SU-DHL-6 (cell line): ENCODE data around the gene DNAL1.
"Not testable (repeated sequence)": the region's sequence is repeated elsewhere in the genome, so short reads cannot be mapped to it uniquely, and the experiment has no call there.

Experiments
- H2AFZ ChIP-seq: fragments of 200-600 bp; sonication (generic); 2 replicates; pipeline ENCODE4 v1.6.1; 2014; ENCODE audit warnings: low read depth, mild to moderate bottlenecking, moderate library complexity, mixed read lengths, antibody characterized with exemption, low read length; ENCODE audit not compliant: severe bottlenecking
- H3F3A ChIP-seq: fragments of 200-600 bp; shearing (Covaris generic); 2 replicates; pipeline ENCODE4 v1.6.0; 2016; ENCODE audit warnings: antibody characterized with exemption, mild to moderate bottlenecking; ENCODE audit not compliant: insufficient read depth
- H3K27ac ChIP-seq: fragments of 200-600 bp; sonication (generic); 2 replicates; pipeline ENCODE4 v1.5.1; 2016; ENCODE audit warnings: low read depth, mild to moderate bottlenecking, low read length, moderate library complexity, mixed read lengths
- H3K27me3 ChIP-seq: fragments of 200-600 bp; sonication (generic), shearing (Covaris generic); 2 replicates; pipeline ENCODE4 v1.6.0; 2014; ENCODE audit warnings: mild to moderate bottlenecking, low read length
- H3K36me3 ChIP-seq: fragments of 200-600 bp; sonication (generic); 2 replicates; pipeline ENCODE4 v1.6.1; 2014; ENCODE audit warnings: mild to moderate bottlenecking, low read length, mixed read lengths
- H3K4me2 ChIP-seq: fragments of 300-600, 200-600 bp; shearing (Covaris generic), sonication (generic); 2 replicates; pipeline ENCODE4 v1.6.0; 2014; ENCODE audit warnings: low read length, low read depth, mild to moderate bottlenecking; ENCODE audit not compliant: poor library complexity, severe bottlenecking
- H3K4me3 ChIP-seq: fragments of 200-600 bp; sonication (generic); 2 replicates; pipeline ENCODE4 v1.5.1; 2014; ENCODE audit warnings: antibody characterized with exemption, low read length, mild to moderate bottlenecking, mixed read lengths; ENCODE audit not compliant: insufficient read depth, poor library complexity, severe bottlenecking
- H3K79me2 ChIP-seq: fragments of 200-600 bp; sonication (generic); 2 replicates; pipeline ENCODE4 v1.6.1; 2014; ENCODE audit warnings: mild to moderate bottlenecking, low read length, moderate library complexity; ENCODE audit not compliant: insufficient read depth
- H3K9ac ChIP-seq: fragments of 200-600 bp; sonication (generic); 2 replicates; pipeline ENCODE4 v1.7.0; 2014; ENCODE audit warnings: mild to moderate bottlenecking, low read length
- H3K9me2 ChIP-seq: fragments of 200-600 bp; sonication (generic); replicated peaks from 2 replicates; pipeline ENCODE4 v1.6.1; 2014; ENCODE audit warnings: low read length; ENCODE audit not compliant: insufficient read depth
- H3K9me3 ChIP-seq: fragments of 200-600 bp; sonication (generic); 2 replicates; pipeline ENCODE4 v1.6.1; 2014; ENCODE audit warnings: low read length, mixed read lengths; ENCODE audit not compliant: insufficient read depth
- H4K20me1 ChIP-seq: fragments of 200-600 bp; sonication (generic); 2 replicates; pipeline ENCODE4 v1.6.1; 2014; ENCODE audit warnings: low read depth, mild to moderate bottlenecking, antibody characterized with exemption, low read length, moderate library complexity, mixed read lengths
- CTCF ChIP-seq: fragments of 200-600 bp; sonication (generic); IDR thresholded peaks from one replicate; pipeline ENCODE4 v1.5.1; 2017; ENCODE audit warnings: antibody characterized with exemption, mild to moderate bottlenecking, low read length, moderate library complexity; ENCODE audit not compliant: insufficient read depth, poor library complexity, severe bottlenecking
- EZH2phosphoT487 ChIP-seq: fragments of 200-600 bp; sonication (generic), shearing (Covaris generic); conservative IDR thresholded peaks from 2 replicates; pipeline ENCODE4 v1.6.1; 2018; ENCODE audit warnings: mild to moderate bottlenecking, antibody characterized with exemption, low read length, moderate library complexity, mixed read lengths

DNAL1 gene

GRCh38 chr14:73696466-73697400, 51.9 kb downstream of the DNAL1 start:
- no peaks in the 10 kb centered on the region for H4K20me1 ChIP-seq
- no peaks in the 10 kb centered on the region for H3K36me3 ChIP-seq
- H3K27me3 ChIP-seq, result no peaks in the 10 kb centered on the region
- no peaks in the 10 kb centered on the region for H3F3A ChIP-seq
- no peaks in the 10 kb centered on the region for H3K9me3 ChIP-seq
- no peak overlapping the region for H3K4me3 ChIP-seq
- H3K27ac ChIP-seq, result no peak overlapping the region
- H3K79me2 ChIP-seq, result no peaks in the 10 kb centered on the region
- TF ChIP-seq CTCF, result no peak
- no peak for TF ChIP-seq EZH2phosphoT487
- H3K4me2 ChIP-seq, result no peak overlapping the region
- H2AFZ ChIP-seq, result no peak overlapping the region
- H3K9ac ChIP-seq, result no peak overlapping the region
- H3K9me2 ChIP-seq, result no peaks in the 10 kb centered on the region

- Histone ChIP-seq H3K27me3 (no peaks in the 10 kb centered on the region), H3K9me2 (no peaks in the 10 kb centered on the region), H2AFZ (no peak overlapping the region), H3K4me2 (no peak overlapping the region), H3K27ac (no peak overlapping the region), H4K20me1 (no peaks in the 10 kb centered on the region), H3F3A (no peaks in the 10 kb centered on the region), H3K36me3 (no peaks in the 10 kb centered on the region), H3K9ac (no peak overlapping the region), H3K9me3 (no peaks in the 10 kb centered on the region), H3K4me3 (no peak overlapping the region), H3K79me2 (no peaks in the 10 kb centered on the region)
- TF ChIP-seq EZH2phosphoT487, result no peak
- TF ChIP-seq CTCF, result no peak
These were observed 55.5 kb downstream of the DNAL1 start for GRCh38 chr14:73700325-73700724.

- H3K27ac ChIP-seq, H3K9me2 ChIP-seq, H2AFZ ChIP-seq, H3K9me3 ChIP-seq, H3K36me3 ChIP-seq, H3K4me3 ChIP-seq, H4K20me1 ChIP-seq, H3K4me2 ChIP-seq, H3K9ac ChIP-seq, H3K79me2 ChIP-seq, H3K27me3 ChIP-seq, H3F3A ChIP-seq: not testable (repeated sequence)
These were observed 63.3 kb downstream of the DNAL1 start for GRCh38 chr14:73708076-73708475.

GRCh38 chr14:73709904-73710469, 65.2 kb downstream of the DNAL1 start:
- peaks cover 7% of the 10 kb centered on the region for H3F3A ChIP-seq
- H3K9me3 ChIP-seq, result no peaks in the 10 kb centered on the region
- H3K27ac ChIP-seq, result no peak overlapping the region
- no peaks in the 10 kb centered on the region for H3K36me3 ChIP-seq
- no peak overlapping the region for H3K9ac ChIP-seq
- H4K20me1 ChIP-seq, result 0 out of 2 replicates have a peak, but pooled peaks cover 5% of the 10 kb centered on the region
- no peaks in the 10 kb centered on the region for H3K79me2 ChIP-seq
- H3K27me3 ChIP-seq, result no peaks in the 10 kb centered on the region
- no peak for TF ChIP-seq EZH2phosphoT487
- TF ChIP-seq CTCF, result no peak
- H3K4me2 ChIP-seq, result no peak overlapping the region
- H3K4me3 ChIP-seq, result no peak overlapping the region
- no peak overlapping the region for H2AFZ ChIP-seq
- no peaks in the 10 kb centered on the region for H3K9me2 ChIP-seq
